HG02840 (cell line): Measurements from ENCODE around the gene FCRL4.
"Not testable (repeated sequence)": the region's sequence is repeated elsewhere in the genome, so short reads cannot be mapped to it uniquely, and the experiment has no call there.

ENCODE experiments used
- ATAC-seq: cut with Tn5 transposase; IDR thresholded peaks from one replicate; pipeline ENCODE4 v1.9.1; 2021; ENCODE audit warnings: mild to moderate bottlenecking, moderate library complexity, moderate number of reproducible peaks; ENCODE audit not compliant: unreplicated experiment, low FRiP score

The FCRL4 gene

GRCh38 chr1:157558119-157558518 lies 39.8 kb downstream of the FCRL4 start:
- ATAC-seq = no peak

- ATAC-seq = peak; percentile 69
Measured at GRCh38 chr1:157551694-157552693, 45.9 kb downstream of the FCRL4 start, which contains the start of gene FCRL5. FCRL5 (minus strand) TSS chr1:157552515; CDS start chr1:157552362, 153 bp downstream.

GRCh38 chr1:157548081-157548480 lies 49.8 kb downstream of the FCRL4 start:
- not testable (repeated sequence) for ATAC-seq

GRCh38 chr1:157542676-157543075 lies 55.2 kb downstream of the FCRL4 start:
- ATAC-seq = no peak

- no peak for ATAC-seq
Measured at GRCh38 chr1:157540852-157541251, 57.0 kb downstream of the FCRL4 start.

GRCh38 chr1:157540160-157540748 lies 57.6 kb downstream of the FCRL4 start:
- ATAC-seq = no peak

- no peak for ATAC-seq
Measured at GRCh38 chr1:157539568-157539967, 58.3 kb downstream of the FCRL4 start.

GRCh38 chr1:157532569-157532968 lies 65.3 kb downstream of the FCRL4 start:
- ATAC-seq = no peak

- ATAC-seq = no peak
Measured at GRCh38 chr1:157523774-157524493, 74.0 kb downstream of the FCRL4 start.
